Measurements from ENCODE around the gene GLI1. TPM values are rescaled to one million over a fixed set of nuclear protein-coding genes. Genes with fewer than 3 reads are reported as not detected.
A peak's percentile ranks its signal among the peaks of the same experiment; 100 is the strongest.

GLI1 gene
- total RNA-seq, 1 donor from 2014 or later, result 5.2 TPM

DNA sequence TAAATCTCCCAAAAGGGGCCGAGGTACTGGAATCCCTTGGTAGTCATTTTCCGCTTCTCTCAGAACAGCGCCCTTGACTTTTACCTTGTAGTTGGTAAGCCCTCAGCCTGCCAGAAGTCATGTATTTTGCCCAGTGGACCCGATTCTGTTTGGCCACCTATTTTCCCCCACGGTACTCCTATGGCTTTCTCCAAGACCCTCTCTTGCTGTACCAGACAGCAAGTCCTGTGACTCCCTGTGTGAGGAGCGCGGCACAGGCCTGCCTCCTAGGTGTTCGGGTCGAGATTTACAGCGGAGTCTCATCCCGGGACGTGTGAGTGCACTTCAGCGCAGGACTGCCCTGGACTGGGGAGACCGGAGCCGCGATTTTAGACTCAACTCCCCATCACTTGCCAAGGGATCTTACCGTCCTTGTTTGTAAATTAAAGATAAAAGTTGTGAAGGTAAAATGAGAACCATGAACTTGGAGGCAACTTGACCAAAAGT lies 62.0 kb downstream of the GLI1 start:
- no peaks in the 10 kb centered on the region for H3K27me3 ChIP-seq (ENCODE audit: control insufficient read depth in 3 of 3, insufficient read depth in 3 of 3, low read length in 3 of 3)
- H3K27ac ChIP-seq (ENCODE audit: low read depth, low read length), result peak overlapping the region; percentile 99
- H3K4me3 ChIP-seq (ENCODE audit: low read length in 3 of 3), result peak overlapping the region; percentile 70 to 84 (median 71)
- peaks cover 30 to 43% (median 34%) of the 10 kb centered on the region in 3 donors for H3K36me3 ChIP-seq (ENCODE audit: control insufficient read depth in 3 of 3, insufficient read depth in 3 of 3, low read length in 3 of 3)
- peaks cover 50 to 67% (median 64%) of the 10 kb centered on the region in 3 donors for H3K4me1 ChIP-seq (ENCODE audit: control insufficient read depth in 3 of 3, insufficient read depth in 3 of 3, low read length in 3 of 3)
- H3K9me3 ChIP-seq (ENCODE audit: control insufficient read depth in 3 of 3, low read length in 3 of 3), result no peaks in the 10 kb centered on the region
- peak overlapping the region; percentile 90 to 95 (median 92) for H3K9ac ChIP-seq (ENCODE audit: low read depth in 1 of 3, low read length in 3 of 3)

Small RNA genes lying within 50 kb of the gene (small RNA-seq; reads per million reads assigned to genes)
- gene MIR616 (not detected), gene RNU6-879P (not detected)

Other genes starting within 250 kb of the GLI1 start
- not detected for gene NXPH4, start 243.0 kb upstream of the GLI1 start, total RNA-seq
- gene SHMT2, start 230.1 kb upstream of the GLI1 start, total RNA-seq, result 91.3 TPM
- 166 TPM for gene STAC3, start 208.6 kb upstream of the GLI1 start, total RNA-seq
- gene R3HDM2, start 28.7 kb upstream of the GLI1 start, total RNA-seq, result 9.9 TPM
- gene INHBC, start 25.0 kb upstream of the GLI1 start, total RNA-seq, result not detected
- gene INHBE, start 4.5 kb upstream of the GLI1 start, total RNA-seq, result 1.0 TPM
- 5.2 TPM for gene ARHGAP9, start 20.1 kb downstream of the GLI1 start, total RNA-seq
- gene MARS1, start 28.3 kb downstream of the GLI1 start, total RNA-seq, result 68.4 TPM
- gene DDIT3, start 60.7 kb downstream of the GLI1 start, total RNA-seq, result 11.5 TPM
- 2.6 TPM for gene MBD6, start 63.0 kb downstream of the GLI1 start, total RNA-seq
- gene DCTN2, start 87.4 kb downstream of the GLI1 start, total RNA-seq, result 79.9 TPM
- gene KIF5A, start 90.3 kb downstream of the GLI1 start, total RNA-seq, result under 0.01 TPM
- 5.7 TPM for gene PIP4K2C, start 131.4 kb downstream of the GLI1 start, total RNA-seq
- 7.8 TPM for gene DTX3, start 145.0 kb downstream of the GLI1 start, total RNA-seq
- gene ARHGEF25, start 151.7 kb downstream of the GLI1 start, total RNA-seq, result 23.0 TPM
- gene B4GALNT1, start 173.4 kb downstream of the GLI1 start, total RNA-seq, result 3.1 TPM
- 148 TPM for gene OS9, start 234.3 kb downstream of the GLI1 start, total RNA-seq

Measured in skeletal muscle tissue (tissue), 5 donors.